HG03457 (cell line): Measurements from ENCODE around the gene PPP2R3A.

ENCODE experiments used
- ATAC-seq: cut with Tn5 transposase; IDR thresholded peaks from one replicate; pipeline ENCODE4 v1.9.1; 2021; ENCODE audit warnings: moderate number of reproducible peaks; ENCODE audit not compliant: unreplicated experiment

The PPP2R3A gene

DNA sequence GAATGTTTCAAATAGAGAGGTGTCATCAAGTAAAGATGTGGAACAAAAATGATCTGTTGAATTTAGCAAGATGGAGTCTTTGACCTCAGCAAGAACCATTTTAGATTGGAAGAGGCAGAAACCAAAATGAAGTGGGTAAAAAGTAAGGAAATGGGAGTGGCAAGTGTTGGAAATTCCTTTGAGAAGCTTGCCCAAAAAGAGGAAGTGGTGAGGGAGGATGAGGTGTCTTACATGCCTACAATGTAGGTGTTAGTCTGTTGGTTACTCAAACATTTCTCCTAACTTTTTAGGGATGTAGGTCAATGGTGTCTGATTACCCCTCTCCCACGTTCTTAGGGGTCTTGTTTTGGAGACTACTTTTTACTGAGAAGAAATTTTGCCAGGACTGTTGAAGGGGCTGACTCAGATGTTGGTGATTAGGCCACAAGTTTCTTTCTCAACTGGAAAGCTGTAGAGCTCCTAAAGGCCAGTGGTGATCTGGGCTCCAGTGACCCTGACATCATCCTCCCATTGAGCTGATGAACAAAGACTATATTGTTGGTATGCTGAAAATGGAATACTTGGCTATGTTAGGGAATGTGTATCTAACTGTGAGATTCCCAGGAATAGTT is 5.1 kb downstream of the PPP2R3A start:
- no peak for ATAC-seq

- ATAC-seq = no peak
These were observed 8.3 kb downstream of the PPP2R3A start for GRCh38 chr3:135973841-135974240.

GRCh38 chr3:135975053-135975452 is 9.5 kb downstream of the PPP2R3A start:
- ATAC-seq = no peak

DNA sequence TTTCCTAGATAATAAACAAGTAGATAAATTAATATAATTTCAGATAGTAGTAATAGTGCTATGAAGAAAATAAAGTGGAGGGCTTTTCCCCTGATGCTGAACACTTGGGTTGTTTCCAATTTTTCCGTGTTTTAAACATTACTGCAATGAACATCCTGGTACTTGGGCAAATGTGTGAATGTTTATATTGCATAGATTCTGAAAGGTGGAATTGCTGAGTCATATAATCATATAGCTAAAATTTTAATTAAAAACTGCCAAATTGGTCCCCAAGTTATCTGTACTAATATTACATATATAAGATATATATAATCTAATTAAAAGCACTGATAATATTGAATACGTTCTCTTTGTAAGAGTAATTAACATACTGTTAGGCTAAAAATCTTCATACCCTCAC is 10.0 kb downstream of the PPP2R3A start:
- no peak for ATAC-seq

DNA sequence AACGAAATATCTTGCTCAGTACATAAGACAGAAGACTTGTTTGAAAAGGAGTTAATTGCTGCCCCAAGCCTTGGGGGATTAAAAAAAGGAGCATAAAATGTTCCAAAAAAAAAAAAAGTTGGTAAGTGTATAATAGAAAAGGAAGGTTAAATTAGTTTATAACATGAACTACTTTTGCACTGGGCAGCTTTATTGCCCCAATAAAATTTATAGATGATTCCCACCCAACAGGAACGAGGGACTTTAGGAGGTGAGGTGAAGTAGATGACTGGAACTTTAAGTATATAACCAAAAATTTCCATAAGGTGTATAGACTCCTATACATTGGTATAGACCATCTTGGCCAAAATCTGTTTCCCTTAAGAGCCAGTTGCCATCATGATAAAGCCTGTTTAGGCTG is 14.8 kb downstream of the PPP2R3A start:
- no peak for ATAC-seq

DNA sequence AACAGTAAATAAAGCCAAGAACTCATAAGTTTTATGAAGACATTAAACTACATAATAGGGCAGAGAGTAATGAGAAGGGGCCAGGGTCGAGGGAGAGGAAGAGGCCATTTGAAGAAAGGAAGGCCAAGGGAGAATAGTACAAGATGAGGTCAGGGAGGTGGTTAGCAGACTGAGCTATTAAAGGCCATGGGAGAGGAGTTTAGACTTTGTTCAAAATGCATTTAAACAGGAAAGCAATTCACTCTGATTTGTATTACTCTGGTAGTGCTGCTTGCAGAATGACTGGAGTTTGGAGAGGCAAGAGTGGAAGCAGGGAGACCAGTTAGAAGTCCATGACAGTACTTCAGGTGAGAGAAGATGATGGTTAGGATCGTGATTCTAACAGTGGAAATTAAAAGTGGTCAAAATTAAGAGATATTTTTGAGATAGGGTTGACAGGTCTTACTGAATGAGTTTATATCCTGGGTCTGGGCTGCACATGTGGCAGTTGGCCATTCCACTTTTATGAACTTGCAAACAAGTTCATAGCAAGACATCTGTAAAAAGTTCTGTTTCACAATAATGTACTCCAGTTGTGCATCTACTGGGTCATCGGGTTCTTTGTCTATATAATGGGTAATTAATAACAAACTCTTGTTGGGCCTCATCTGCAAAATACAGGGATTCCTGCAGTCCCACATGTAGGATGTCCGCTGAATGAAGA is 16.3 kb downstream of the PPP2R3A start:
- ATAC-seq = no peak

GRCh38 chr3:135982404-135982761 is 16.9 kb downstream of the PPP2R3A start:
- ATAC-seq = no peak

DNA sequence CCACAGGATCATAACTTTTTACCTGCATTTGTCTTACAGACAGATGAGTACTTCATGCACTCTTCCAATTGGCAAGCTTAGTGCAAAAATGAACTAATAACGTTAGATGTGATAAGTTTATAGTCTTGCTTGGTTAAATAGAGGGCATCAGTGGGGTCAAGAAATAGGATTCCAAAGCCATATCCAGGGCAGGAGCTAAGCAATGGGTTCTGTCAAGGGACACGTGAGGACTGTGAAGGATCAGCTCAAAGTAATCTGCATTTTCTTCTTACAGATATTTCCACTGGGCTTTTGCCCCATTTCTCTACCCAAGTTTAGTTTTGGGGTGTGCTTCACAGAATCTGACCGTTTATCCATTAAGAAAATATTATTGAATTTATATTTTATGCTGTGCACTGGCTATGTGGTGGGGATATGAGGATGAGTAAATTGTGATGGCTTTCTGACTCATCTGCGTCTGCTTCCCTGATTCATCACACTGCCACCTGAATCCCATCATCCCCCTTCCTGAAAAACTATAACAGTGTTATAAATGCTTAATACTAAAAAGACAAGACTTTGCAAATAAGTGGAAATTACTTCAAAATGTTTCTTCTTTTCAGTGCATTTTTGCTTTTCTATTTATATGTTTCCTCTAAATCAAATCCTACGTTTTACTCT is 17.5 kb downstream of the PPP2R3A start:
- ATAC-seq = no peak

DNA sequence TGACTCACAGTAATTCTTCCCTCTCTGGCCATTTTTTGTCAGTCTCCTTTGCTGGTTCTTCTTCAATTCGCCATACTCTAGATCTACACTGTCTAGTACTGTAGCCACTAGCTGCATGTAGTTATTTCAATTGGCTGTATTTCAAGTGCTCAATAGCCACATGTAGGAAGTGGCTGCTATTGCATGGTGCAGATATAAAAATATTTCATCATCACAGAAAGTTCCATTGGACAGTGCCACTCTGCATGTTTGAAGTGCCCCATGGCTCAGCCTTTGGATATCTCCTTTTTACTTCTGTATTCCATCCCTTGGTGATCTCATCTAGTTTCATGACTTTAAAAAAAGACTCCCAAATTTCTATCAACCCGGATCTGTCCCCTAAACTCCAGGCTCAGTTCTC is 22.1 kb downstream of the PPP2R3A start:
- ATAC-seq = no peak

GRCh38 chr3:135989242-135989641 is 23.7 kb downstream of the PPP2R3A start:
- ATAC-seq = no peak

DNA sequence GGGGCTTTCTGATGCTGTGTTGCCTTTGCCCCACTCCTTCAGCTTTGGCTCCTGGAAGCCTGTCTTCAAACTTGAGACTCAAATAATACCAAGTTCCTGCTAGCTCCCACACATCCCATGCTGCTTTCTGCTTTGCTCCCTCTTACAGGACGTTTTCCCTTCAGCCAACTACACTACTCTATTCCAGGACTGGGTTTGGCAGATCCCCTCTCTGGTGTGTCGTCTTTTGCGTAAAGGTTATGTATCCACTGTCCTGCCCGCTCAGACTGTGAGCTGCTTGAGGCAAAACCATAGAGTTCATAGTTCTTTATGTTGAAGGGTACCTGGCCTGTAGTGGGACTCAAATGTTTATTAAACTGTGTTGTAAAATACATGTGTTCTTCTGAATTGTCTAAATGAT is 25.4 kb downstream of the PPP2R3A start:
- no peak for ATAC-seq

GRCh38 chr3:135991621-135992020 is 26.1 kb downstream of the PPP2R3A start:
- ATAC-seq = no peak

- no peak for ATAC-seq
These were observed 26.5 kb downstream of the PPP2R3A start for GRCh38 chr3:135992072-135992471.

- ATAC-seq = no peak
These were observed 29.3 kb downstream of the PPP2R3A start for GRCh38 chr3:135994708-135995337.

GRCh38 chr3:135995766-135996165 is 30.2 kb downstream of the PPP2R3A start:
- no peak for ATAC-seq

DNA sequence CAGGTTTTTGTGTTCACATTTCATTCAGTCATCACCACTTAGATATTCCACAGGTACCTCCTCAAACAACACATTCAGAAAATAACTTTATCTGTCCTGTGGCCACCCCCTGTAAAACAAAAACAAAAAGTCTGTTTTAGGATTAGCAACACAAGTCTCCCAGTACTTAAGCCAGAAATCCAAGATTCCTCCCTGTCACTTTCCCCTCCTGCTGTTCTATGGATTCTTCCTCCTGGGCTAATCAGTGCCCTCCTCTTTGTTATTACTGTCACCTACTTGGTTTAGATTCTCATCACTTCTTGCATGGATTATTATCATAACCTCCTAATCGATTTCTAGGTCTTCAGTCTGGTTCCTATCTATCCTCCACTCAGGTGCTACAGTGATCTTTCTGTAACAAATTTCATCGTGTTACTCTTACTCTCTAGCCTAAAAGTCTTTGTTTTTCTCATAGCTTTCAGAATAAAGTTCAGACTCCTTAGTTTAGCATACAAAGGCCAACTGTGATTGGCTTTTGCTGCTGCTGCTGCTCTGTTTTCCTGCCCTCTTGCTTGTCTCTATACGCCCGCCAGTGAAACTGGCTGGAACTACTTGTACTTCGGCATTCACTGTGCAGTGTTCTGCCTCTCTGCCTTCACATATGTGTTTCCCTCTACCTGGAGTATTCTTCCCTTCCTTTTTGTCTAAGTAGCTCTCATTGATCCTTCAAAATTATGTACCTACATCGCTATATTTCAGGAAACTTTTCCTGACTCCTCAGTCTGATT is 32.2 kb downstream of the PPP2R3A start:
- ATAC-seq = no peak

- no peak for ATAC-seq
These were observed 42.7 kb downstream of the PPP2R3A start for GRCh38 chr3:136008221-136008620.

DNA sequence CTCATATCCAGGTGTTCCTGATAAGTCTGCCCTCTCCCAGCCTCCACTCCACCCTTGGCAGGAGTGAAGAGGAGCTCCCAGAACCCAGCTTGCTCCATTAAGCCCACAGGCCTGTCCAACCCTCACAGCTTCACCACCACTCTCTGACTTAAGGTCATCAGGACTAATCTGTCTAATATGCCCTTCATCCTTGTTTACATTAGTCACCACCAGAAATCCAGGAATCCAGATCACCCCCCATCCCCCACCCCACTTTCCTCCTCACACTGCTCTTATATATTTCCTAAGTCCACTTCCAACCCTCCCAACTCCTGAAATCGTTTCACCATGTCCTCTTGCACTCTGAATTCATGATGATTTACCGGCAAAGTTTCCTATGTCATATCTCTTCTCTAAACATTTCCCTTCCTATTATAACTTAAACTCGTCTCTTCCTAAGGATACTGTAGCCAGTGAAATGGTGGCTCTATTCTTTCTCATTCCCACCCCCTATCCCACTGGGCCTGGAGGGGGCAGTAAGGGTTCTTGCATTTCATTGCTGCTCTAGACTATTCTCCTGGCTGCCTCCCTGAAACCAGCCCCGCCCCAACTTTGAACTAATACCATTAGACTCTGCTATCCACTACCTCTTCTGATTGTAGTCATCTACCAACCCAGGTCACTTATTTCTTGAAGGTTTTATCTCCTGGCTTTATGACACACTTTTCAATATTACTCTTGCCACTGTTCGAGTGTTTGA is 43.4 kb downstream of the PPP2R3A start:
- no peak for ATAC-seq

DNA sequence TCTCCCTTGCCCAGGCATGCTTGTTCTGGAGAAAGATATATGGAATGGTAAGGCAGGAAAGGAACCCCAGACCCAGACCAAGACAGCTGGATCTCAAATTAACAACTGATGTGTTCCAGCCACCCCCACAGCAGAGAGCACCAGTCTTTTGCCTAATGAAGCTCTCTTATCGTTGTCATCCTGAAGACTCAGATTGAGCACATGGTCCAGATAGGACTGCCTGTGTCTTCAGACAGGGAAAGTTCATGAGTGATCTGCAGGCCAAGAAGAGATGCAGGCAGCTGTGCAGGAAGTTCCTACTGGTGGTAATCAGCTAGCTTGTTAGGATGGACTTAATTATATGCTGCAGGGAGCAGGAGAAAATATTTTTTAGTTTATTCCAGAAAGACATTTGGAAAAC is 53.3 kb downstream of the PPP2R3A start:
- no peak for ATAC-seq

GRCh38 chr3:136021803-136022202 is 56.3 kb downstream of the PPP2R3A start:
- no peak for ATAC-seq
